Mucosa of gallbladder (tissue), 1 donor: ENCODE measurements around the gene TMEM163. TPM values are rescaled to one million over a fixed set of nuclear protein-coding genes. Genes with fewer than 3 reads are reported as not detected.

ENCODE experiments used
- DNase-seq: peaks from one replicate; pipeline ENCODE4 v3.0.0-alpha.2; 2020; ENCODE audit warnings: low spot score
- total RNA-seq: library from RNA; stranded (reverse); gene quantifications from one replicate; pipeline ENCODE4 v1.2.1, GENCODE V29; 2021
- donor health status: DM: no; HTN: no; CAD: no.

TMEM163 gene
- total RNA-seq, 1 donor from 2014 or later = 36.1 TPM

DNA sequence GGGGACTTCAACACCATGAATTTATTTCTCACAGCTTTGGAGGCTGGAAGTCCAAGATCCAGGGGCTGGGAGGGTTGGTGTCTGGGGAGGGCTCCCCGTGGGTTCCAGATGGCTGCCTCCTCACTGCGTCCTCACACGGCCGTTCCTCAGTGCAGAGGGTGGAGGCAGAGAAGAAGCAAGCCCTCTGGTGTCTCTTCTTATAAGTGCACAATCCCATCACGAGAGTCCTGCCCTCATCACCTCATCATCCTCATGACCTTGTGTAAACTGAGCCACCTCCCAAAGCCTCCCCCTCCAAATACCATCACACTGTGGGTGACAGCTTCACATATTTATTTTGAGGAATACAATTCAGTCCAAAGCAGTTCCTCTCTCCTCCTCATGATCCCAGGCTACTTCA lies 26.3 kb downstream of the TMEM163 start:
- DNase-seq = no peak

DNA sequence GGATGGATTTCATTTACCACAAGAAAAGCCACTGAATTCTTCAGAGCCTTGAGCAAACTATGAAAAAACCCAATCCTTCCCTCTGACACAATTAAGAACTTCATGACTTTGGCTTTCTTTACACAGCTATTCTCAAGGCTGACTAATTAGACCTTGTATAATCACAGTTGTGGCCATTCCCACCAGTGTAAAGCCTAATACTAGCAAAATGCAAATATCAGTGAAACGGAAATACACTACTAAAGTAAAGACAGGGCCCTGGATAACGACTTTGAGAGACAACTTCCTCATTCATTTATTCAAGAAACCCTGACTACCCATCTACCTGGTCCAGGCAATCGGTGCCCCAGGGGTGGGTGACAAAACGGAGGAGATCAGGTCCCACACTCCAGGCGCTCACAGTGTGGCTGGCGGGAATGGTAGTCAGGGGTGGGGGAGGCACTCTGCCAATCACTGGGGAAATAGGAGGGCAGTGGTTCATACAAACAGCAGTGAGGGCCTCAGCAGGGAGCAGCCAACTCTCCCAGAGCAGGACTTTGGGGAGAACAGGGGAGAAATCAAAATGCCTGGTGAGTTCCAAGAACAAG lies 28.1 kb downstream of the TMEM163 start:
- no peak for DNase-seq

DNA sequence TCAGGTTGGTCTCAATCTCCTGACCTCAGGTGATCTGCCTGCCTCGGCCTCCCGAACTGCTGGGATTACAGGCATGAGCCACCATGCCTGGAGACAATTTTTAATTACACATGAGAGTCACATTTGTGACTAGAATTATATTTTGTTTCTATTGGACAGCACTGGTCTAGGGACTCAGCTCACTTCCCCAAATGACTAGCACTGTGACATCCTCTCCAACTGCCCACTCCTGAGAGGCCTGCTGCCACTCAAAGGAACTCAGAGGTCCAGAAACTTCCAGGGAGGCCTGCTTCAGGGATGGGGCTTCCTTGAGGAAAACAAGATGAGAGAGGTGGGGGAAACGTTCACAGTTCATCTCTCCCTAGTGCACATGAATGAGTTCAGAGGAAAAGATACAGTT lies 29.5 kb downstream of the TMEM163 start:
- no peak for DNase-seq

DNA sequence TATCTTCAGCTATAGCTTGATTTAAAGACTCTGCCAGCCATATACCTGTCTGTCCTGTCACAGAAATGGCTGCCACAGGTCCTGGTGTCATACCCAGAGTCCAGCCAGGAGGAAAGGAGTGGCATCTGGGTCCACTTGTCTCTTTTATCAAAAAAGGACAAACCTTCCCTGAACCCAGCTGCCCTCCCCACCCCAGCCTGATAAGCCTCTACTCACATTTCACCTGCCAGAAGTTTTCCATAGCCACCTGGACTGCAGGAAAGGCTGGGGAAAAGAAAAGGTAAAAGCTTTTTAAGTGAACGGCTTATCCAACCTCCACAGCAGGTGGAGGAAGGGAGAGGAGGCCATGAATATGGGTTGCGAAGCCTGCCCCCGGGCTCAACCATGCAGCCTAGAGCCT lies 32.8 kb downstream of the TMEM163 start:
- no peak for DNase-seq

DNA sequence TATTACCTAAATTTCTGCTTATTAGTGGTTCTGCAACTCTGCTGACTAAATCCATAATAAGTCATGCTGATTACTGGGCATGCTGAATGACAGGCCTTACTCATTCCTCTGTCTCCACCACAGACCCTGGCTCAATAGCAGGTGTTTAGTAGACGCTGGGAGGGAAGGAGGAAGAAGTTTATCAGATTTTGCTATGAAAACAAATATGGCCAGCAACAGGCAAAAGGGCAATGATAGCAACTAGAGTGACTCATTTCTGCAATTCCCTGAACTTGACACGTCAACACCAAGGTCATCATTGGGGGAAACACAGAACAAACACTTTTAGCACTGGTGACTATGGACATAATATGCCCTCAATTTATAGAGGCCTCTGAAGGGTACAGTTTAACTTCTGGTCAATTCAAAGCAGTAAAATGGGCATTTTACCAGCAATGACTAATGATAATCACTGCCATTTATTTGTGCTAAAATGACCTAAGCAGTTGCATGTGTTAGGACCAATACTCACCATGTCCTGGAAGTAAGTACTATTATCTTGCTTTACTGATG lies 35.2 kb downstream of the TMEM163 start:
- DNase-seq = peak; percentile 40

DNA sequence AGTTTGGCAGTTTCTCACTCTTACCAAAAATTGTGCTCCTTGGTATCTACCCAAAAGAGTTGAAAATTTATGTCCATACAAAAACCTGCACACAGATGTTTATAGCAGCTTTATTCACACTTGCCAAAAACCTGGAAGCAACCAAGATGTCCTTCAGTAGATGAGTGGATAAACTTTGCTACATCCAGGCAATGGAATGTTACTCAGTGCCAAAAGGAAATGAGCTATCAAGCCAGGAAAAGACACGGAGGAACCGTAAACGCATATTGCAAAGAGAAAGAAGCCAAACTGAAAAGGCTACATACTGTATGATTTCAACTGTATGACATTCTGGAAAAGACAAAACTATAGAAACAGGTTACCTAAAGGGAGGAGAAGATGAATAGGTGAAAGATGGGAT lies 36.1 kb downstream of the TMEM163 start:
- DNase-seq = no peak

DNA sequence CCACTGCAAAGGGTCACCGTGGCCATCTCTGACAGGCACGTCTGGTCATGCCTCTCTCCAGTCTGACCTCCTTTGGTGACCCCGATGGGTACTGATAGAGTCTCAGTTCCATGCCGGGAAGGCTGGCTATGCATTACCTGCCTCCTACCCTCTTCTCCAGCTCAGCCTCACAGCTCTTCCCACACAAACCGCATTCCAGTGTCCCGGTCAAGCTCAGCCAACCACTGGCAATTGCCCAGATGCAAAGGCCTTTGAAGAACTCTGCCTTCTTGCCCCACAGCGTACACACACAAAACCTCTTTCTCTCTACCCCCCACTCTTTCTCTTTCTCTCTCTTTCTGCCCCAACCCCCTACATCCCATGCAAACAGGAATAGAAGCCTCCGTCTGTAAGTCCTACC lies 37.6 kb downstream of the TMEM163 start:
- DNase-seq = no peak

DNA sequence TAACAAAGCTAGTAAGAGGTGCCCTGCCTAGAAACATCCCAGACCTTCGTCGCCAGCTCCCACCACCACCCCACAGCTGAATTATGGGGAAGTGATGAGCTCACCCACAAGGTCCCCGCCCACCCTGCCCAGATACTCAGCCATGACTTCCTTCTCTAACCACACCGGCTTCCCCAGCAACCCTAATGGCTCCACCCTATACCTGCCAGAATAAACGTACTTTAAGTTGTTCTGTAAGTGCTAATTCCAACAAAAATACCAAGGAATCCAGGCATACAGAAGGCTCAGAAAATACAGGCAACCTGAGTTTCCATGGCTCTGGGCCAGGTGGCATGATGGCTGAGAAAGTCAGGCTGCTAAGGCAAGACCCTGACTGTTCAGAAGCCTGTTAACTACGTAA lies 39.1 kb downstream of the TMEM163 start:
- no peak for DNase-seq

DNA sequence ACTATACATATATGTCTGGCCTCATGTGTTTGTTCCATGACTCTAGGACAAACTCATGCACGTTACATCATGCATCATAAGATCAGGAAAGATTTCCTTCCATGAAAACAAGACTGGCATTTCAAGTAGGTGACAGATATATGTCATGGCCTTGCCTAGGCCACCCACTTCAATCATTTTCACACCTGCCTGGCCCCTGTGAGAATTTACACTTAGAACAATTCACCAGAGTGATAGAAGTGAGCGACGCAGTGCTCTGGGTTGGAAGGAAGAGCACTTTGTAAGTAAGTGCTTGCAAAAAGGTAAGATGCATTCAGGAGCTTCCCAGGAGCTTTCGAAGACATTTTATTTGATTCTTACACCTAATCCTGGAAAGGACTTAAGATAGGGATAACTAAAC lies 39.5 kb downstream of the TMEM163 start:
- DNase-seq = no peak

DNA sequence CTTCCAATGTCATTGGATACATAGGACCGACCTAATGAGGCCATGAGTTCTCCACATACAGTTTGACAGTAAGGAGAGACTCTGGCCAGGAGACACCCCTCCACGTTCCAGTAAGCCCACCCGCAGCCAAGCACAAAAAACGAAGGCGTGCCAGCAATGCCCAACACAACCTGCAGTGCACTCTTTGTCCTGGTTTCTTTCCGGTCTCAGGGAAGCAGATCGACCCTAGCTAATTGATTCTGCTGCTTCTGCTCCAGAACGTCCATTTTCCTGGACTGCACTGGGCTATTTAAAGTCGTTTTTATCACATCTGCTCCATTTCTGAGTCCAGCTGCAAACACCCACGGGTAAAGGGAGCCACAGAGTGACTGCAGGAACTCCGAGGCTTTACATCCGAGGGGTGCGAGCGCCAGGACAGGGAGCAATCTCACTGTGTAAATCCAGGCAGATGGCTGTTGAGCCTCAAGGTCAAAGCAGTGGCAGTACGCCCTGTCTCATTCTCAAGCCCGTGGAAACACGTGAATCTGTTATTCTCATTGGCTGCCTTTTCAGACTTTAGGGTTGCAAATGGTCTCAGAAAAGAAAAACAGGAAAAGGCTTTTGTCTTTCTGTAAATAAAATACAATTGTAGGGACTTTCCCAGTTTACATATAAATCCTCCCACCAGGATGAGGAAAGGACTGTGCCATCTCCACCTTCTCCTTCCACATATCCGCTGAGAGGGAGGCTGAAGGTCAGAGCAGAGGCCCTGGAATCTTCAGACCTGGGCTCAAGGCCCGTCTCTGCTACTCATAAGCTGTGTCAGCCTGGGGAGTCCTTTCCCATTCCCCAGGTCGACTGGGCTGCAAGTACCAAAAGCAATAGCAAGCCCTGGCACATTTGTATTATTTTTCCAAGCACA lies 40.7 kb downstream of the TMEM163 start:
- no peak for DNase-seq

DNA sequence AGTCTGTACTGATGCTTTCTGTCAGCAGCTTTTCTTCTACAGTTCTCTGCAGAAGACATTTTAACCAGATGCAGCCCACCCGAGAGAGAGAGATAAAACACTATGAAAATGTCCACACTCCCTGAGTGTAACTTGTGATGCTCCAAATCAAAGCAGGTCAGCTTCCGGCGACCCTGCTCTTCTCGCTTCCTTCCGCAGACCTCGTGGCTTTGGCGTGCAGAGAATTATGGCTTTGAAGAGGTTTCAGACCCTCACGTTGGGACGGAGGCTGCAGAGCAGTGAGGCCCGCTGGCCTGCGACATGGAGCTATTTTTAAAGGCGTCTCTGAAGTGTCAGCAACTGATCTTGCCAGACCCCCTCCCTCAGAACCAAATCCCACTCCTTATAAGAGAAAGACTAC lies 41.8 kb downstream of the TMEM163 start:
- DNase-seq = no peak

DNA sequence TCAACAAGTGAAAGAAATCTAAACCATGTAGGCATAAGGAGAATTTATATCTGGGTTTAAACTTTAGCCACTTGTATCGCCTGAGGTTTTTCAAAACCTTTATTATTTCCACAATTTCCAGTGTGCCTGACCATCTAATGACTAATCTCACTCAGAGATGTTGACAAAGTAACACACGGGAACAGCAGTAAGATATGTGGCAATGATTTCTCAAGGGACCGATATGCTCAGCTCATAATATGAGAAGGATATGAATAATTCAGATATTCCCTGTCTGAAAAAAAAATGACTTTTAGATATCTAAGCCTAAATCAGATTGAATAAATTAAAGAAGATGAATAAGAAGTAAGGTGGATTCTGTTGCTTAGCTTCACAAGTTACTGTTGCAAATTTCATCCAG lies 43.5 kb downstream of the TMEM163 start:
- no peak for DNase-seq

DNA sequence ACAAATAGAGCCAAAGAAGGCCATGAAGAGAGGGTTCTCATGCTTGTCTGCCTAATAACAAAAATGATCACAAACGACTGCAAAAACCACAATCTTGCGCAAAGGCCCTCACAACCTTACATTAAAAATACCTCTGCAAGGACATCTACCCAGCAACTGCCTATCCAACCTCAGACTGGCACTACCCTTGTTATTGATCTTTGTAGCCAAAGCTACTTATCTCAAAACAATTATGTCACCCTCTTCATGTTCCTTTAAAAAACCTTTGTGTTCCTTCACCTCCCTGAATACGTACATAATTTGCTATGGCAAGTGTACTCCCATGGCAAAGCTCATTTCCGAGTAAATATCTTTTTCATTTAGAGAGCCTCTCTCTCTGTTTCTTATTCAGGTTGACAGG lies 44.1 kb downstream of the TMEM163 start:
- peak; percentile 27 for DNase-seq

DNA sequence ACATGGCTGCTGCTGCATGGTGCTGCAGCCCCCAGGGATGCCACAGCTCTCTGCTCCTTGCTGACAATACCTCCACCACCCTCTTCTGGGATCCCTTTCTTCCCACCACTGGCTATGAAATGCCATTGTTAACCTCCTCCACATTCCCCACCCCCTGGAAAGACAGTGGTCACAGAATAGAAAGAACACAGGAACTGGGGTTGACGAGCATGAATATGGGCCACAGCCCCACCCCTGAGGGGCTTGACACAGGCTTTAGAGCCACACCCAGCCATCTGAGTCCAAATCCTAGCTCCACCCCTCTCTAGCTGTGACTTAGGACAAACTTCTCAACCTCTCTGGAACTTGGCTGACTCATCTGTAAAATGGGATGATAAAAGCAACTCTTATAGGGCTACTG lies 47.3 kb downstream of the TMEM163 start:
- DNase-seq = no peak

DNA sequence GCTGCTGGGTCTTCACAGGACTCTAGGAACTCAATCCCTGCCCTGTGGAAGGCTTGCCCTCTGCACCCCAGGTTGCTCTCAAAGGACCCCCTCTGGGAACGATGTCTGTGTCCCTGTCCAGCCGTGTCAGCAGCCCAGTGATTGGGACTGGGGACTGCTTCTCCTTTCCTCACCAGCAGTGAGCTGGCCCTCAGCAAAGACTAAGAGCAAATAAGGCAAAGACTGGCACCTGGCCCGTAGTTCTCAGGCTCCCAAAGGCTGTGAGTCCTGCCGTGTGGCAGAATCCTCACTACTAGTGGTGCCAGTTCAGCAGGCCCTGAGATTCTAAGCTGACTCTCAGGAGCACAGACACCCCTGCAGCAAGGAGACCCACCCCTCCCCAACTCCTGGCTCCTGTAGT lies 47.8 kb downstream of the TMEM163 start:
- peak; percentile 62 for DNase-seq

DNA sequence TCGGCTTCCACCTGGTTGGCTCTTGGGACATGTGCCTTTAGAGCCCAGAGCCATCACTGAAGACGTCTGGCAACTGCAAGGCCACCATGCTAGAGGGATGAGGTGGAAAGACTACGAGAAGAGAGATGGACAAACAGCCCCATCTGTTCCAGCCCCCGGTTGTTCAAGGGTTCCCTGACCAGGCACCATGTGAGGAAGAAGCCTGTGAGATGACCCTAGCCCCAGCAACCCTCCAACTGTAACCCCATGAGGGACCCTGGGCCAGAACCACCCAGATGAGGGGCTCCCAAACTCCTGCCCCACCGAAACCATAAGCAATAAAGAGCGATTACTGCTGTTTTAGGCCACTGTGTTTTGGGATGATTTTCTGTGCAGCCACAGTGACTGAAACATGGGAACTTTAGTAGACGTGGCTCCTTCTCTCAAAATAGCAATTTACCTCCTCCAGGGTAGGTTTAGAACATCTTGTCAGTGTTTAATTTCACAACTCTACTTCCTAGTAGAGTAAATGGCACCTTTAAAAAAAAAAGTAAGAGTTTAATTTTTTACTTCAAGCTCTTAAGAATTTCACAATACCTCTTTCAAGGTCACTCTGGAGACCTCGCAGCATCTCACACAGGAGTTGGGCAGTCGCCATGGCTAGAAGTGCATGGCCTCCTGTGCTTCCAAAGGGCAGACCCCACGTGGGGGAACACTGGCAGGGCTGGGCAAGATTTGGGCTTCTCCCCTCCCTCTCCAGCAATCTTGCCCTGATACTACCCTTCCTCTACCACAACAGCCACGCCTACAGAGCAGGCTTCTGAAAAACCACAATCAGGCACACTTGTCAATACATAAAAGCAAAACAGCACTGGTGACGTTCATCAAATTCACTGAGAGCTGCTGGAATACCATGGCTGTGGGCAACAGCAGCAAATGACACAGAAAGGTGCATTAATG lies 48.8 kb downstream of the TMEM163 start:
- DNase-seq = peak; percentile 90

DNA sequence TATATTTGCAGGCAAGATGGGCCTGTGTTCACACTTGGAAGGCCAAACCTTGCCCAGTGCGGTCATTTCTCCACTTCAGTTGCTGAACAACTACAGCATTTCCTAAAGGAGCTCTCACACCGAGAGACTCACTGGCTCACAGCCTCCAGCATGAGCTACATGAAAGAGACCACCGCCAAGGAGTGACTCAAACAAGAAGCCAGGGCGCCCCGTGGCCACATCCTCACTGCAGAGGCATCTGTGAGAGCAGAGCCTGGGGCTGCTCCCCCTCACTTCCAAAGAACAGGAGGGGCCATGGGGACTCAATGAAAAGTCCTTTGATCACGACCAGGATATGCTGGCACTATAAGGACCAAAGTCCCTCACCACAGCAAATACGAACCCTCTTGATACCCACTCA lies 50.0 kb downstream of the TMEM163 start:
- no peak for DNase-seq

DNA sequence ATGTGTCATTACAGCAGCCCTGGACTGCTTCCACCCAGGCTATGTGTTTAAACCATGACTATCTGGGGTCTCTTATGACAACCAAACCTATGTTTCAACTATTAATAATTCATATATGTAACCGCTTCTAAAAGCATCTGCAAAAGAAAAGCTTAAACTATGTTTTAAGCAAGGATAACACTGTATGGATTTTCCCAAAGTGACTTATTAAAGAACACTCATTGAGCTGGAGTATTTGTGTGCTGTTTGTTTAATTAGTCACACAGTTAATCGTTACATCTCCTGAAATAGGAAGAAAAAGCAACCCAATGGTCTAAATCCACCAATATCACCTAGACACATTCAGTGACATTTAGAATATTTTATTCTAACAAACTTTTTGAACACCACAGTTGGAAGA lies 51.3 kb downstream of the TMEM163 start:
- DNase-seq = no peak

DNA sequence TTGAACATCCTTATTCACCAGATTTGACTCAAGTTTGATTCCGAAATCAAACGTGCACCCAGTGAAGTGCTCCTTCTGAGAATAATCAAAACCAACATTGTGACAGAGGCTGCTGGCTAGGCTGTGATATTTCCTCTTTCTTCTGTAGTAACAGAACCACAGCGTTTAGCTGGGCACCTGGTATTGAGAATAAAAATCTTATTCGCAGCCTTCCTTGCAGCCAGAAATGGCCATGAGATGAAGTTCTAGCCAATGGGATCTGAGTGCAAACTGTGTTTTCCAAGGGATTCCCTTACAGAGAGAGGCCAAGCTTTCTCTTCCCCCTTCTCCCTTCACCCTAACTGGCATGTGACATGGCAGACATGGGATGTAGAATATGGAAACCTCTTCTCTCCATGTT lies 51.7 kb downstream of the TMEM163 start:
- peak; percentile 6 for DNase-seq

DNA sequence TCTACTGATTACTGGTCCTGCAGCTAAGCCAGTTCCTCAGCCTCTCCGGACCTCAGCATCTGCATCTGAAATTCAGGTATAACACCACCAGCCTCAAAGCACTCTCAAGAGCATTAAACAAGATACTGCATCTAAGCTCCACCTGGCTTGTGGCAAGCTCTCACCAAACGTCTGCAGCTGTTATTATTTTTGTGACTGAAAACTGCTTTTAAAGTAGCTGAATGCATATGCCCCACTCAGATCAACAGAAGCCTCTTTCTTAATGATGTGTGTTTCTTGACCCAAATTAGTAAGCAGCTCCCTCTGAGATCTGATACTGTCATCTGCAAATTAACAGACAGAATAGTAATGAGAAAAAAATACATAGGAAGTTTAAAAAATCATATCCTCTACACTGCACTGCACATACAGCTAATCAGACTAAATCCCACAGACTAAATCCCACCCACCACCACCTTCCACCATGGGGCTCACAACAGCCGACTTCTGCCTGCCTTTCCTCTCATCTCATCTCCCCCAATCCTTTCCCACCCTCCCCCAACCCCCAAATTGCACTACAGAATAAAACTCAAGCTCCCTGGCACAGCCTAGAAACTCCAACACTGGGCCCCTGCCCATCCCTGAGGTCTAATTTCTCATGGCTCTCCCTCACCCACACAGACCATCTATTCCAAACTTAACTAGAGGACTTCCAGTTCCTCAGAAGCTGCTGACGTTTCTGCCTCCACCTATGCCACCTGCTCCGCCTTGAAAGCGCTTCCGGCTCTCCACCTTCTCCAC lies 52.9 kb downstream of the TMEM163 start:
- peak; percentile 9 for DNase-seq
